AG08396 (cell line): ENCODE data around the gene CNTNAP5.
A peak's percentile ranks its signal among the peaks of the same experiment; 100 is the strongest.

Experiments
- DNase-seq: peaks from one replicate; pipeline ENCODE4 v3.0.0; 2012; ENCODE audit warnings: low spot score, mixed read lengths

Gene CNTNAP5

GRCh38 chr2:124810132-124810531 lies 785.0 kb downstream of the CNTNAP5 start:
- no peak for DNase-seq

GRCh38 chr2:124814968-124815745 lies 790.1 kb downstream of the CNTNAP5 start:
- no peak for DNase-seq

GRCh38 chr2:124816007-124816406 lies 790.9 kb downstream of the CNTNAP5 start:
- no peak for DNase-seq

- no peak for DNase-seq
Measured at GRCh38 chr2:124822516-124822915, 797.4 kb downstream of the CNTNAP5 start.

GRCh38 chr2:124824441-124824840 lies 799.4 kb downstream of the CNTNAP5 start:
- DNase-seq: no peak

GRCh38 chr2:124832521-124832920 lies 807.4 kb downstream of the CNTNAP5 start:
- DNase-seq: no peak

GRCh38 chr2:124834331-124834730 lies 809.2 kb downstream of the CNTNAP5 start:
- DNase-seq: no peak

GRCh38 chr2:124835331-124835730 lies 810.2 kb downstream of the CNTNAP5 start:
- DNase-seq: no peak

GRCh38 chr2:124836416-124836815 lies 811.3 kb downstream of the CNTNAP5 start:
- DNase-seq: no peak

GRCh38 chr2:124837496-124837895 lies 812.4 kb downstream of the CNTNAP5 start:
- no peak for DNase-seq

GRCh38 chr2:124838406-124838805 lies 813.3 kb downstream of the CNTNAP5 start:
- no peak for DNase-seq

- no peak for DNase-seq
Measured at GRCh38 chr2:124867247-124867646, 842.2 kb downstream of the CNTNAP5 start.

- DNase-seq: no peak
Measured at GRCh38 chr2:124874219-124874618, 849.1 kb downstream of the CNTNAP5 start.

GRCh38 chr2:124874676-124875075 lies 849.6 kb downstream of the CNTNAP5 start:
- DNase-seq: no peak

- DNase-seq: no peak
Measured at GRCh38 chr2:124875627-124876244, 850.6 kb downstream of the CNTNAP5 start.

GRCh38 chr2:124877141-124877577 lies 852.1 kb downstream of the CNTNAP5 start:
- peak; percentile 1 for DNase-seq

- DNase-seq: no peak
Measured at GRCh38 chr2:124879640-124880039, 854.6 kb downstream of the CNTNAP5 start.

- DNase-seq: no peak
Measured at GRCh38 chr2:124880995-124881394, 855.9 kb downstream of the CNTNAP5 start.

GRCh38 chr2:124882423-124882822 lies 857.3 kb downstream of the CNTNAP5 start:
- DNase-seq: no peak

- DNase-seq: no peak
Measured at GRCh38 chr2:124883595-124883994, 858.5 kb downstream of the CNTNAP5 start.

GRCh38 chr2:124884315-124884714 lies 859.2 kb downstream of the CNTNAP5 start:
- DNase-seq: no peak

GRCh38 chr2:124886216-124886615 lies 861.1 kb downstream of the CNTNAP5 start:
- DNase-seq: no peak

- no peak for DNase-seq
Measured at GRCh38 chr2:124887466-124887865, 862.4 kb downstream of the CNTNAP5 start.

- no peak for DNase-seq
Measured at GRCh38 chr2:124888431-124888830, 863.3 kb downstream of the CNTNAP5 start.
